GM21367 (cell line): ENCODE data around the gene GZMM.

Source experiments
- ATAC-seq: cut with Tn5 transposase; IDR thresholded peaks from one replicate; pipeline ENCODE4 v1.9.1; 2021; ENCODE audit not compliant: unreplicated experiment

The GZMM gene

DNA sequence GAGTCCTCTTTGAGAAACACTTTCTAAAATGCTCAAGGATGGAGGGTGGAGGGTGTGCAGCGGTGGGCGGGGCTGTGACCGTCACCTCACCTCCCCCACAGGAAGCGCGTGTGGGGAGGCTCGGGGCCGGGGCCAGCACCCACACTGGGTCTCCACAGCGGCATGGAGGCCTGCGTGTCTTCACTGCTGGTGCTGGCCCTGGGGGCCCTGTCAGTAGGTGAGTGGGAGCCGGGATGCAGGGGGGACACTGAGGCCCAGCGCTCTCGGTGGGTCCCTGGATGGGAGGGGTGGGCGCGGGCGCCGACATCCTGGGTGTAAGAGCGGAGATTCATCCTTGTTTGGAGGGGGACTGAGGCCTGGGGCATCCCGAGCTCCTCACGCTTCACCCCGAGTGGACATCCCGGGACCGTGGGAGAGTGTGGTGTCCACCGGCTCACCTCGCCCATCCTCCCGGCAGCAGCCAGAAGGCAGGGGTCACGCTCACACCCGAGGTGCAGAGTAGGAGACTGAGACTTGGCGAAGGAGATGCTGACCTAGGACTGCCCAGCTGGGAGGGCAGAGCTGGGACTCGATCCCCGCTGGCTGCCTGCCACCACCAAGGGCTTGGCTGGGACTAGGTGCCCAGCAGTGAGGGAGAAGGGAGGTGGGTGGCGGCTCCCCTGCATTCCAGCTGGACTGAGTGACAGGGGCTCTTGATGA is at the start of gene GZMM:
GZMM (plus strand) TSS at position 144 of the 699 bp plus-strand sequence; CDS start at position 163, 19 bp downstream.
- no peak for ATAC-seq

DNA sequence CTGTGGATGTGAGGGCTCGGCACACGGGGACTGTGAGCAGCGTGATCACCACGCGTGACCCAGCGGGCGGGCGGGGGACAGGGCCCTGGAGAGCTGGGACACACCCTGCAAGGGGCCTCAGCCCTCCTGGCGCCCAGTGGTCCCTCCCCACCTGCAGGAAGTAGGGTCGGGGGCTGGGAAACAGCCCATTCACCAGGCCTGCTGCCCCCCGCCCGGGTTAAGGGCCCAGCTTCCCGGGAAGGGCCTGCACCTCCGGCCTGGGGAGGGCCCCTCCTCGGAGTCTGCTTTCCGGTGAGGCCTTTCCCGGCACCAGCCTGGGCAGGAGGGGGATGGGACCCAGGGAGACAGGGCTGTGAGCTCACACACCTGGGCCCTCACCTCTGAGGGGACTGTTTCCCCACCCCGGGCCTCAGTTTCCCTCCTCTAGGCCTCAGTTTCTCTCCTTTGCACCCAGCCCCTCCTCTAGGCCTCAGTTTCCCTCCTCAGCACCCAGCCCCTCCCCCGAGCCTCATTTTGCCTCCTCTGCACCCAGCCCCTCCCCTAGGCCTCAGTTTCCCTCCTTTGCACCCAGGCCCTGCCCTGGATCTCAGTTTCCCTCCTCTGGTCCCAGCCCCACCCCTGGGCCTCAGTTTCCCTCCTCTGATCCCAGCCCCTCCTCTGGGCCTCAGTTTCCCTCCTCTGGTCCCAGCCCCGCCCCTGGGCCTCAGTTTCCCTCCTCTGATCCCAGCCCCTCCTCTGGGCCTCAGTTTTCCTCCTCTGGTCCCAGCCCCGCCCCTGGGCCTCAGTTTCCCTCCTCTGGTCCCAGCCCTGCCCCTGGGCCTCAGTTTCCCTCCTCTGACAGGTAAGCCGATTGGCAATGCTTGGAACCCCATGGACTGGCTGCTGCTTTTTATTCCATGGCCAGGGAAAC is 49.4 kb upstream of the GZMM start:
- ATAC-seq = no peak

DNA sequence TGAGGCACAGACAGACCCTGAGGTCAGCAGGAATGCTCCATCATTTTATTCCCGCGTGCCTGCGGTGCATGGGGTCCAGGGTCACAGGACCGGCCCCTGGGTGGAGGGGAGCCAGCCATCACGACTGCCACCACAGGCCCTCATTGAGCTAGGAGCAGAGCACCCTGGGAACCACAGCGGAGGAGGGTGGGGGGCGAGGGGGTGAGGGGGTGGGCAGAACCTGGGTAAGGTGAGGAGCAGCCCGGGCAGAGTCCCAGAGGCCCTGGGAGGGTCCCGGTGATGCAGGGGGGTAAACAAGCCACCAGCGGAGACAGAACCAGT is 48.8 kb upstream of the GZMM start:
- ATAC-seq = no peak

DNA sequence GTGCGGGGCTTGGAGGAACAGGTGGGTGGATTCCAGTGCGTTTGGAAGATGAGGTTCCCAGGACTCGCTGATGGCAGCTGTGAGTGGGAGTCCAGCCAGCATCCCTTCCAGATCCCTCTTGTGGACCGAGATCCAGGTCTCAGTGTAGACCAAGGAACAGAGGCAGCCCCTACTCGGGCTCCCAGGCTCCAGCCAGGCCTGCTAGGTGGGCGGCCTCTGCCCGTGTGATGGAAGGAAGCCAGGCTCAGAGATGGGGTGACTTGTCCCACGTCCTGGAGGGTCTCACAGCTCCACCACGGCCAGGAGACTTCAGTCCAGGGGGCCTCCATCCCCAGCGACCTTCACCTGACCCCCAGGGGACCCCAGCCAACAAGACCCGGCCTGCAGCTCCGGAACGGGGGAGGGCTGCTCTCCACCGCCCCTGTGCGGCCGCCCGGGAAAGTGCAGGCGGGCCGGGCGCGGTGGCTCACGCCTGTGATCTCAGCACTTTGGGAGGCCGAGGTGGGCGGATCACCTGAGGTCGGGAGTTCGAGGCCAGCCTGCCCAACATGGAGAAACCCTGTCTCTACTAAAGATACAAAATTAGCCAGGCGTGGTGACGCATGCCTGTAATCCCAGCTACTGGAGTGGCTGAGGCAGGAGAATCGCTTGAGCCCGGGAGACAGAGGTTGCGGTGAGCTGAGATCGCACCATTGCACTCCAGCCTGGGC is 48.3 kb upstream of the GZMM start:
- no peak for ATAC-seq

DNA sequence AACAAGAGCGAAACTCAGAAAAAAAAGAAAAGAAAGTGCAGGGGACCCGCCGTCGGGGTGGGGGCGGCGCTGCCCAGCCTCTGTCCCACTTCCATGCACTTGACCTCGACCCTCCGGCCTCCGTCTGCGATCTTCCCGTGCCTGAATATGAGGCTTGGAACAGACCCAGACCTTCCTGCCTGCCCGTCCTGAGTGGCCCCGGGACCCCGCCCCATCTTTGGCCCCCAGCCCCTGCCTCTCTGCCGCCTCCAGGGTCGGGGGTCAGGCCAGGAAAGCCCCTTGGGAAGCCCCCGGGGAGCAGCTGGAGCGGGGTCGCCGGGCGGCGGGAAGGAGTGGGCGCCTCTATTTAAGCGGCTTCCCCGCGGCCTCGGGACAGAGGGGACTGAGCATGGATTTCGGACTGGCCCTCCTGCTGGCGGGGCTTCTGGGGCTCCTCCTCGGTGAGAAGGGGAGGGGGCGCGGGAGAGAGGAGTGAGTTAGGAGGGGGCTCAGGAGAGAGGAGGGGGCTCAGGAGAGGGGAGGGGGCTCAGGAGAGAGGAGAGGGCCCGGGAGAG is 47.7 kb upstream of the GZMM start, which contains the start of gene MADCAM1:
MADCAM1 (plus strand) TSS at position 375 of the 554 bp plus-strand sequence; CDS start at position 389, 14 bp downstream.
- no peak for ATAC-seq

DNA sequence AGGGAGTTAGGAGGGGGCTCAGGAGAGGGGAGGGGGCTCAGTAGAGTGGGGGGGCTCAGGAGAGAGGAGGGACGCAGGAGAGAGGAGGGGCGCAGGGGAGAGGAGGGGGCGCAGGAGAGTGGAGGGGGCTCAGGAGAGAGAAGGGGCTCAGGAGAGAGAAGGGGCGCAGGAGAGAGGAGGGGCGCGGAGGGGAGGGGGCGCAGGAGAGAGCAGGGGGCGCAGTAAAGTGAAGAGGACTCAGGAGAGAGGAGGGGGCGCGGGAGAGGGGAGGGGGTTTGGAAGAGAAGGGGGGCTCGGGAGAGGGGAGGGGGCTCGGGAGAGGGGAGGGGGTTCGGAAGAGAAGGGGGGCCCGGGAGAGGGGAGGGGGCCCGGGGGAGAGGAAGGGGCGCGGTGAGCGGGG is 46.9 kb upstream of the GZMM start:
- ATAC-seq = no peak

DNA sequence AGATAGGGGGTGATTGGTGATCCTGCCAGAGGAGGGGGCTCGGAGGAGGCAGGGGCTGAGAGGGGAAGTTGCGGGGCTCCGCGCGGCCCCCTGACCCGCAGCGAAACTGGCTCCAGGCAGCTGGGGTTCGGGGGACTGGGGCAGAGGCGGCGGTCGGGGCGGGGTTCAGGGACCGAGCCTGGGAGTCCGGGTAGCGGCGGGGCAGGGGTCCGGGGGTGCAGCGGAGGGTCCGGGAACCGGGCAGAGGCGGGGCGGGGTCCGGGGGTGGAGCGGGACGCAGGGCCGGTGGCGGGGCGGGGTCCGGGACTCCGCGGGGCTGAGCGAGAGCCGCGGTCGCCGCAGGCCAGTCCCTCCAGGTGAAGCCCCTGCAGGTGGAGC is 46.4 kb upstream of the GZMM start:
- ATAC-seq = no peak

DNA sequence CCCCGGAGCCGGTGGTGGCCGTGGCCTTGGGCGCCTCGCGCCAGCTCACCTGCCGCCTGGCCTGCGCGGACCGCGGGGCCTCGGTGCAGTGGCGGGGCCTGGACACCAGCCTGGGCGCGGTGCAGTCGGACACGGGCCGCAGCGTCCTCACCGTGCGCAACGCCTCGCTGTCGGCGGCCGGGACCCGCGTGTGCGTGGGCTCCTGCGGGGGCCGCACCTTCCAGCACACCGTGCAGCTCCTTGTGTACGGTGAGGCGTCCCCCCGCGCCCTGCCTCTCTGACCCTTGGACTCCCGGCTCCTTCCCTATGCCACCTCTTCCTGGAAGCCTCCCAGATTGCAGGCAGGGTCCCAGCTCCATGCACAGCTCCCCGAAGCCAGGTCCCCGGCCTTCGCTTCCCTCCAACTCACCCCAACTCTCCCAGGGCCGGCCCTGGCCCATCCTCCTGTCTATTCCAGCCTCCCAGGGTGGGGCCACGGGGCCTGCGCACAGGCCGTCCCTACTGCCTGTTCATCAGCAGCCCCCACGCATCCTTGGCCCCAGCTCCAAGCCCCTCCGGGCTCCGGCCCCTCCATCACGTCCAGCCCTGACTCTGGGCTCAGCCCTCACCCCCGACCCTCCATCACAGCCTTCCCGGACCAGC is 45.9 kb upstream of the GZMM start:
- ATAC-seq = no peak

DNA sequence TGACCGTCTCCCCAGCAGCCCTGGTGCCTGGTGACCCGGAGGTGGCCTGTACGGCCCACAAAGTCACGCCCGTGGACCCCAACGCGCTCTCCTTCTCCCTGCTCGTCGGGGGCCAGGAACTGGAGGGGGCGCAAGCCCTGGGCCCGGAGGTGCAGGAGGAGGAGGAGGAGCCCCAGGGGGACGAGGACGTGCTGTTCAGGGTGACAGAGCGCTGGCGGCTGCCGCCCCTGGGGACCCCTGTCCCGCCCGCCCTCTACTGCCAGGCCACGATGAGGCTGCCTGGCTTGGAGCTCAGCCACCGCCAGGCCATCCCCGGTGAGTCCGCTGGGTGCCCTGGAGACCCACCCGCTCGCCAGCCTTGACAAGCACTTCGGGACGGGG is 45.4 kb upstream of the GZMM start:
- ATAC-seq = no peak

DNA sequence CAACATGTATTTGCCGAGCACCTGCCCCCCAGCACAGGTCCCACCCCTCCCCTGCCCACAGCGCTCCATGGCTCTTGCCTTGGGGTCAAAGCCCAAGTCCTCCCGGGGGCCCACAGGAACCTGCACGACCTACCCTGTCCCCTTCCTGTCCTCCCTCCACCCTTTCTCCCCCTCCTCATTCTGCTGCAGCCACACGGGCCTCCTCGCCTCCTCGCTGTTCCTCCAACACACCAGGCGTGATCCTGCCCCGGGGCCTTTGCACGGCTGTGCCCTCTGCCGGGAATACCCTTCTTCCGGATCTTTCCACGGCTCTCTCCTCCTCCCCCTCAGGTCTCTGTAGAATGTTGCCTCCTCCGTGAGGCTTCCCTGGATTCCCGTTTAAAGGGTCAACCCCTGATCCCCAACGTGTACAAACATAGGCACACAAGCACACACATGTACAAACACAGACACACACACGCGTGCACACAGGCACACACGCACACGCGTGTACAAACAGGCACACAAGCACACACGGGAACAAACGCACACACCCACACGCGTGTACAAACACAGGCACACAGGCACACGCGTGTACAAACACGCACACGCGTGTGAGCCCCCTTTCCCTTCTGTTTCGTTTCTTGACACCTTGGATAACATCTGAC is 44.8 kb upstream of the GZMM start:
- ATAC-seq = no peak

DNA sequence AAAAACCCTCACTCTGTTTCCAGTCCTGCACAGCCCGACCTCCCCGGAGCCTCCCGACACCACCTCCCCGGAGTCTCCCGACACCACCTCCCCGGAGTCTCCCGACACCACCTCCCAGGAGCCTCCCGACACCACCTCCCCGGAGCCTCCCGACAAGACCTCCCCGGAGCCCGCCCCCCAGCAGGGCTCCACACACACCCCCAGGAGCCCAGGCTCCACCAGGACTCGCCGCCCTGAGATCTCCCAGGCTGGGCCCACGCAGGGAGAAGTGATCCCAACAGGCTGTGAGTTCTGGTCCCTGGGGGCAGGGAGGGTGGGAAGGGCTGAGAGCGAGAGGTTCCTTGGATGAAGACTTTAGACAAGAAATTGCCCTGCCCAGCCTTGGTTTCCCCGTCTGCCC is 42.2 kb upstream of the GZMM start:
- ATAC-seq = no peak

DNA sequence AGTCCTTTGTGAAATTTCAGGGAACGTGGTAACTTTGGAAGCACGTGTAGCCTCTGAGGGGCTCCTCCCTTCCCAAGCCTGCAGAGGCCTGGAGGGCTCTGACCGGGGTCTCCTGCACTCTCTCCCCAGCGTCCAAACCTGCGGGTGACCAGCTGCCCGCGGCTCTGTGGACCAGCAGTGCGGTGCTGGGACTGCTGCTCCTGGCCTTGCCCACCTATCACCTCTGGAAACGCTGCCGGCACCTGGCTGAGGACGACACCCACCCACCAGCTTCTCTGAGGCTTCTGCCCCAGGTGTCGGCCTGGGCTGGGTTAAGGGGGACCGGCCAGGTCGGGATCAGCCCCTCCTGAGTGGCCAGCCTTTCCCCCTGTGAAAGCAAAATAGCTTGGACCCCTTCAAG is 39.2 kb upstream of the GZMM start:
- ATAC-seq = no peak

DNA sequence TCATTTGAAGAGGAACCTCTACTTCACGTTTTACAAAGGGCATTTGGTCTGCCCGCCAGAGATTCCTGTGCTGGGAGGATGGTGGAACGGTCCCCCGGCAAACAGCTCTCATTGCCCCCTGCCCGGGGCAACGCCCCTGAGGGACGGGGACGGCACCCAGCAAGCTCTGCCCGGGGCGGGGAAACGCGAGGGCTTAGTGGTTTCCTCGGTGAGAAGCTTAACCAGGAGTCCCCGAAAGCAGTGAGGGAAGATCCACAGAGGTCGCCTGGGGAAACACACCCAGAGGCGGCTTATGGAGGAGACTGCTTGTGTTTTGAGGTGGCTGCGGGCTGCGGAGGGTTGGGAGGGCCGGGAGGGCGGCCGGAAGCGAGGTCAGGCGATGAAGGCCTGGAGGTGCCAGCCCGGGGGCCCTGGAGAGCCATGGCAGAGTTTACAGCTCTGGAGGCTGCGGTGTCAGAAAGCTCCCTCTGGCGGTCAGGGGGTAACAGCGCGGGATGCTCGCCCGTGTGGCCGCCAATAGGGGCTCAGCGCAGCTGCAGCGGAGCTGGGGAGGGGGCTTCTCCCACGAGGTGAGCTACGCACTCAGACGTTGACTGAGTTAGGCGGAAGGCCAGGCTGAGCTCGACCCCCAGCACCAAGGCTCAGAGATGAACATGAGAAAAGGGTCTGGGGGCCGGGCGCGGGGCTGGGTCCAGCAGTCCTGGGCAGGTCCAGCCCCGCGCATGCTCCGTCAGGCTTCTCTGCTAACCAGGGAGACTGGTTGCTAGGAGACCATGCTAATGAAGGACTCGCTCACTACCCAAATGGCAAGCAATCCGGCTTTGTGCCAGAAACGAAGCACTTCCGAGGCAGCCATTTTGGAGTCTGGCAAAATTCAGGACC is 37.2 kb upstream of the GZMM start:
- peak; percentile 45 for ATAC-seq

DNA sequence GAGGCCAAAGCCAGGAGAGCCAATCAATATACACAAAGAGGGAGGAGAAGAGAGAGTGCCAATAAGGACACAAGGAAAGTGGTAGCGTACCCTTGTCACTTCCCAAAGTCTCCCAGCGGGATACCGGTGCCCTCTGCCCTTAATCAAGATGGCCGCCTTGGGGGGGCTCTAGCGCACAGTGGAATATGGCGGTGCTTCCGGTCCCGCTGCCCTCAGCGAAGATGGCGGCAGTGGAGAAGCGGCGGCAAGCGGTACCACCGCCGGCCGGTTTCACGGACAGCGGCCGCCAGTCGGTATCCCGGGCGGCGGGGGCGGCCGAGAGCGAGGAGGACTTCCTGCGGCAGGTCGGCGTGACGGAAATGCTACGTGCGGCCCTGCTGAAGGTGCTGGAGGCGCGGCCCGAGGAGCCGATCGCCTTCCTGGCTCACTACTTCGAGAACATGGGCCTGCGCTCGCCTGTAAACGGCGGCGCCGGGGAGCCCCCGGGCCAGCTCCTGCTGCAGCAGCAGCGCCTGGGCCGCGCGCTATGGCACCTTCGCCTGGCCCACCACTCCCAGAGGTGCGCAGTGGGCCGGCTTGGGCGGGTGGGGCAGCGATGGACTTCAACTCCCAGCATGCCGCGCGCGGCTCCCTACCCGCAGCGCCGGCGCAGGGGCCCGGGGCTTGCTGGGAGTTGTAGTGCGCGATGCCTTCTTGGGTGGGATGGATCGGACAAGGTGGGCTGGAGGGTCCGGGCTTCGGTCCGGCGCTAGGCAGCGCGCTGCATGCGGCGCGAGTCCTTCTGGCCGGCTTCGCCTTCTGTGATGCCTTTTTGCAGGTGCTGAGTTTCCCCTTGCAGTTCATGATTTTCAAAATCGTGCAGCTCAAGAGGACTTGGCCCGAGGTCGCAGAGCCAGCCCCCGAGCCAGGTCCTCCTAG is 36.3 kb upstream of the GZMM start, which contains the start of gene TPGS1:
TPGS1 (plus strand) TSS at position 212 of the 918 bp plus-strand sequence; CDS start at position 222, 10 bp downstream.
- ATAC-seq = peak; percentile 44

DNA sequence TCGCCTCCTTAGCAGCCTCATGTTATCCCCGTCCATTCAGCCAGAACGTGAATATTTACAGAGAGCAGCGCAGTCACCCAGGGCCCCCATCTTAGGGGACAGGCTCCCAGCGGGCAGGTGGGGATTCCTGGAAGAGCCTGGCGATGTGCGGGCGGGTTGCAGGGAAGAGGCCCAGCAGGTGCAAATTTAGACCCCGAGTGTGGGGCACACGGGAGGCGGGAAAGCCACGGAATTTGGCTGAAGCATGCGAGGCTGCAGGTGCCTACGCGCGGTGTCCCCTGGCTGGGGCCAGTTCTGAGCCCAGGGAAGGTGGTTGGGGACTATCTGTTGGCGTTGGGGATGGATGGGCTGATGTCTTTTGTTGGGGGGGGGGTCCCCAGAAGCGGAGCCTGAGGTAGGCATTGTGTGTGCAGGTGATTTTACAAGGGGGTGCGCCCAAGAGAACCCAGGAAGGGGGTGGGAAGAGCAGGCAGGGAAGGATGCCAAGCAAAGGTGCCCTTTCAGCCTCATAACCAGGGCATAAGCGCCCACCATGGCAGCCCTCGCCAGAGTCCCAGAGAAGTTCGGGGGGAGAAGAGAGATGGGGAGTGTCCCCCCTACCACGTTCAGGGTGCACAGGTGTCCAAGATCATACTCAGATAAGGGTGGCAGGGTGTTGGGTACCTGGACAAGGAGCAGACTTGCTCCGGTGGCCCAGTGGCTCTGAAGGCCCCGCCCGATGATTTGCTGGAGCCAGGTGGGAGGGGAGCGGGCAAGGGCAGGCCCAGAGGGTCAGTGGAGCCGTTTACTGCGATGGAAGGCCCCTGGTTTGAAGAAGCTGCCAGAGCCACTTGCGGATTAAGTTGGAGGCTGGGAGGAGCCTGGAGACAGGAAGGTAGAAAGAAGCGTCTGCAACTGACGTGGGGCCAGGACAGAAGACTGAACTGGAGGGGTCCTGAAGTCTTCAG is 35.4 kb upstream of the GZMM start:
- no peak for ATAC-seq

DNA sequence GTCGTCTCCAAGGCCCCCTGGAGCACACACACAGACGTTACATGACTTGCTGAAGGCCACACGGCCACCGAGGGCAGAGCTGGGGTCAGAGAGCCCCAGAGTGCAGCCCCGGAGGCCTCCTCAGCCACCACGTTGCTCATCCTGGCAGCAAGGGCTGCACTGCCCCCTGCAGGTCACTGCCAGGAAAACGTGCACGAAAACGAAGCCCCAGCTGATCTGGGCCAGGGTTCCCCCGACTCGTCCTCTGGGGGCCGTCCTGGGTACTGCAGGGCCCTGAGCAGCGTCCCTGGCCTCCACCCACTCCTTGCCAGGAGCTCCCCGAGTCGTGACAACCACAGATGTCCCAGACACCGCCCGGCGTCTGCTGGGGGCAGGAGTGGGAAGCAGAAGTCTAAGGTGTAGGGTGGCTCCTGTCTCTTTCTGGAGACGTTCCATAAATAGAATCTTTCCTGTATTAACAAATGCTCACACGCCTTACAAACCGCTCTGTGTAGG is 33.2 kb upstream of the GZMM start:
- no peak for ATAC-seq
